Colonic mucosa (tissue), 4 donors: Measurements from ENCODE around the gene ERICH6B. TPM values are rescaled to one million over a fixed set of nuclear protein-coding genes. Genes with fewer than 3 reads are reported as not detected.

Experiments
- DNase-seq: peaks from one replicate; pipeline ENCODE4 v3.0.0-alpha.2; 2020
- H3K27ac ChIP-seq: fragments of 200-600 bp; one replicate; pipeline ENCODE4 v1.8.0; 2021
- H3K27me3 ChIP-seq: fragments of 200-600 bp; one replicate; pipeline ENCODE4 v1.8.0; 2021
- H3K36me3 ChIP-seq: fragments of 200-600 bp; one replicate; pipeline ENCODE4 v1.8.0; 2021
- H3K4me1 ChIP-seq: fragments of 200-600 bp; one replicate; pipeline ENCODE4 v1.8.0; 2021; ENCODE audit warnings: mild to moderate bottlenecking
- H3K4me3 ChIP-seq: fragments of 200-600 bp; one replicate; pipeline ENCODE4 v1.8.0; 2021
- H3K9ac ChIP-seq, 2 donors: one replicate each; pipeline ENCODE4 v1.7.0; 2013; ENCODE audit warnings: control low read depth in 2 of 2, low read depth in 2 of 2, low read length in 2 of 2
- H3K9me3 ChIP-seq: fragments of 200-600 bp; one replicate; pipeline ENCODE4 v1.8.0; 2021
- intact Hi-C: fragments of 100-400 bp; cut with DNase I; formaldehyde crosslinking; loops from one replicate; pipeline ENCODE4 v1.14.1; 2022
- total RNA-seq, 2 donors: library from RNA; stranded (reverse); fragmentation: NEBNext Ultra II Directional in 1 of 2; extraction: Animal tissue kit (Norgen Biotek cat#: 25700) in 1 of 2; gene quantifications; one replicate each; pipeline ENCODE4 v1.2.1, GENCODE V29; 2021
- TF ChIP-seq, protein P1 (sequence below): fragments of 200-600 bp; IDR thresholded peaks from one replicate; pipeline ENCODE4 v1.8.0; 2022; ENCODE audit warnings: antibody characterized with exemption, mild to moderate bottlenecking
- donor health status: healthy.
- donor health status: DM: no; HTN: no; CAD: no.
- donor health status: DM: no; HTN: no; CAD: no.

The ERICH6B gene
- total RNA-seq, 2 donors from 2014 or later, result not detected

DNA sequence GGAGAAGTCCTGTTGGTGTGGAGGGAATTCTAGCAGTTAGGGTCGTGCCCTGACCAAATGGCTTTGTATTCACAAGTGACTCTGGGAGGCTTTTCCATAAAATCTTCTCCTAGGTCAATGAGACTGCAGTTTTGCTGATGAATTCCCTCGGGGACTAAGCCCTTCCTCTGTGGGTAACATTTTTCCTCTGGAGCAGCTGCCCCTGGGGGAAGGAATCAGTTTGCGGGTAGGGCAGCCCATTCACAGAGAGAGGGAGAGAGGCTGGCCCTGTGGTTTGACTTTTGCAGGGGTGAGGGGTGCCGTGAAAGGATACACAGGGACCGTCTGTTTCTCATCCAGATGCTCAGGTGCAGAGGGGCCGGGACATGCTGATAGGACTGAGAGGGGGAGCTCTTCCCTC lies 67.3 kb downstream of the ERICH6B start:
- Histone ChIP-seq H3K36me3 (no peaks in the 10 kb centered on the region), H3K9ac (no peak overlapping the region), H3K27me3 (no peaks in the 10 kb centered on the region), H3K9me3 (no peaks in the 10 kb centered on the region), H3K27ac (no peak overlapping the region), H3K4me3 (no peak overlapping the region), H3K4me1 (no peaks in the 10 kb centered on the region)
- TF ChIP-seq, protein P1, sequence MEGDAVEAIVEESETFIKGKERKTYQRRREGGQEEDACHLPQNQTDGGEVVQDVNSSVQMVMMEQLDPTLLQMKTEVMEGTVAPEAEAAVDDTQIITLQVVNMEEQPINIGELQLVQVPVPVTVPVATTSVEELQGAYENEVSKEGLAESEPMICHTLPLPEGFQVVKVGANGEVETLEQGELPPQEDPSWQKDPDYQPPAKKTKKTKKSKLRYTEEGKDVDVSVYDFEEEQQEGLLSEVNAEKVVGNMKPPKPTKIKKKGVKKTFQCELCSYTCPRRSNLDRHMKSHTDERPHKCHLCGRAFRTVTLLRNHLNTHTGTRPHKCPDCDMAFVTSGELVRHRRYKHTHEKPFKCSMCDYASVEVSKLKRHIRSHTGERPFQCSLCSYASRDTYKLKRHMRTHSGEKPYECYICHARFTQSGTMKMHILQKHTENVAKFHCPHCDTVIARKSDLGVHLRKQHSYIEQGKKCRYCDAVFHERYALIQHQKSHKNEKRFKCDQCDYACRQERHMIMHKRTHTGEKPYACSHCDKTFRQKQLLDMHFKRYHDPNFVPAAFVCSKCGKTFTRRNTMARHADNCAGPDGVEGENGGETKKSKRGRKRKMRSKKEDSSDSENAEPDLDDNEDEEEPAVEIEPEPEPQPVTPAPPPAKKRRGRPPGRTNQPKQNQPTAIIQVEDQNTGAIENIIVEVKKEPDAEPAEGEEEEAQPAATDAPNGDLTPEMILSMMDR, result no peak
- no peak for DNase-seq
- intact Hi-C loops, result no loop called here

DNA sequence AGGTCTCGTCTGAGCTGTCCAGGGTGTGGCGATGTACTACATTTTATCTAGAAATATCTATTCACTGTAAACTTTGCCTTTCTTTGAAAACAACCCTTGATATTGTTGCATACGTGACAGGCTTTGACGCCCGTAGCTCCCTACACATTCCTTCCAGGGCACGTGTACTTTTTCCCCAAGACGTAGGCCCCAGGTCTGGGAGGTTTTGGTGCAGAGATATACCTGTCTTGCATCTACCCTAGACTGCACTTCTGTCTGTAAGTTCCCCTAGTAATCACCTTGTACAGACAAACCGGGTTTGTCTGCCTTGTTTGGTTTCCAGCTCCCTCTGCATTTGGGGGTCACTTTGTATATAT lies 69.2 kb downstream of the ERICH6B start:
- no peak overlapping the region for H3K4me3 ChIP-seq
- no peaks in the 10 kb centered on the region for H3K4me1 ChIP-seq
- intact Hi-C loops, result no loop called here
- TF ChIP-seq, protein P1, result no peak
- H3K9ac ChIP-seq, result no peak overlapping the region
- DNase-seq, result no peak
- H3K27me3 ChIP-seq, result no peaks in the 10 kb centered on the region
- no peaks in the 10 kb centered on the region for H3K9me3 ChIP-seq
- no peaks in the 10 kb centered on the region for H3K36me3 ChIP-seq
- H3K27ac ChIP-seq, result no peak overlapping the region

DNA sequence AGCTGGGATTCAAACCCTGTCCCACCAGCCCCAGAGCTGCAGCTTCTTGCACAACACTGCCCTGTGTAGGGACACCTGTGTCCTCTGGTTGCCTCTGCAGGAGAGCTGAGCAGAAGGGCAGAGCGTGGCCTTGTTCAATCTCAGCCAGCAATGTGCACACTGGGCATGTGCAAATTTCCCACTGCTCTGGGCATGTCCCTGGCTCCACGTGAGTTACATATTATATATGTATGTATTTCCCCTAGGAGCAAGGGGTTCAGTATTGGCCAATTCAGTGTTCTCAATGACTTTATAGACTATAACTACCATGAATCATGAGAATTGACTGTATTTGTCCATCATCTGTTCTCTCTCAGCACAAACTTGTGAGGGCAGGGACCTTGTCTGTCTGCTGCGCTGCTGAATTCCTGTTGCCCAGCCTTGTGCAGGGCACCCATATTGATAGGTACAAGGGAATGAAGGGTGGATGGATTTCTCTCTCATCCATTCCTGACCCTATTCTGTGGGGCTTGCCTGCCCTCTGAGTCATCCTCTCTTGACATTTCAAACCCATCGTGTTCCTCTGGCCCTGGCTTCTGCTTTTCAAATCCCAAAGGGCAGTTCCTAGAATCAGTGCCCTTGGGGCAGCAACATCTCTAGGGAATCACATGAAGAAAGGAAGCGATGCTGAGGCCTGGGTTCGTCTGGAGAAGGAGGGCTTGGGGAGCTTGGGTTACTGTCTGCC lies 69.7 kb downstream of the ERICH6B start:
- TF ChIP-seq, protein P1, result no peak
- Histone ChIP-seq H3K4me1 (no peaks in the 10 kb centered on the region), H3K36me3 (no peaks in the 10 kb centered on the region), H3K9me3 (no peaks in the 10 kb centered on the region), H3K27me3 (no peaks in the 10 kb centered on the region), H3K4me3 (no peak overlapping the region), H3K9ac (no peak overlapping the region), H3K27ac (no peak overlapping the region)
- intact Hi-C loops, result no loop called here
- DNase-seq, result no peak

DNA sequence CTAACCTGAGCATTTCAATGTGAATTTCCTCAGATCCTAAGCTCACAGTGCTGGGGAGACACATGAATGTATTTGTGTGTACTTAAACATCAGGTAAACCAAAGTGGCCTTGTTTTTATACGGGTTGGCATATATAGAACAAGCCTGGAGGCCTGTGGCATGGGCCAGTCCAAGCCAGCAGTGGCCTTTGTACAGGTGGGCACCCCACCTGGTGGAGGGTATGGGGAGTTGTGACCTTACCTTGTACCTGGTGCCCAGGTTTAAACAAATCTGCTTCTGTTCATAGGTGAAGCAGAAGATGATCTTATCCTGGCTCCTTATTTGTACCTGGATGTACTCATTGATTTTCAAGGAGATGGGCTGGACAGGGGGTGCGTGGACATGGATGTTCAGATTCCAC lies 71.0 kb downstream of the ERICH6B start:
- H3K27me3 ChIP-seq, result no peaks in the 10 kb centered on the region
- intact Hi-C loops, result no loop called here

DNA sequence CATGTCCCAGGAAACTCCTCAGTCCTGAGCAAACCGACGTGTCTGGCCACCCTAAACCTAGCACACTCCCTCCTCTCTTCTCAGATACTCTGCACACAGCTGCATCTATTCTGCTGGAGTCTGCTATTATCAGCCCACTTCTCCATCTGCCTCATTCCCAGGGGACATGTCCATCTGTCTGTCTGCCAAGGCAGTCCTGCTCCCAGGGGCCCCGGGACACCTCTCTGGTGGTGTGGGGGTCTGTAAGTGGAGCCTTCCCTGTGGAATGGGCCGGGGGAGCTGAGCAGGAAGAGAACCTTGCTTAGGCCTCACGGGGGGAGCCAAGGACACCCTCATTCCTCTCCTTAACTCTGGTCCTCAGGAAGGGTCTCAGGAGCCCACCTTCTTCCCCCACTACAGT lies 72.7 kb downstream of the ERICH6B start:
- Histone ChIP-seq H3K9me3 (no peaks in the 10 kb centered on the region), H3K4me3 (no peak overlapping the region), H3K9ac (no peak overlapping the region), H3K27me3 (no peaks in the 10 kb centered on the region), H3K36me3 (no peaks in the 10 kb centered on the region), H3K27ac (no peak overlapping the region), H3K4me1 (no peaks in the 10 kb centered on the region)
- TF ChIP-seq, protein P1, result no peak
- DNase-seq, result no peak
- intact Hi-C loops, result no loop called here

More for the DNA sequence above, 71.0 kb downstream of the ERICH6B start:
- H3K36me3 ChIP-seq, result no peaks in the 10 kb centered on the region
- no peak overlapping the region for H3K9ac ChIP-seq
- no peaks in the 10 kb centered on the region for H3K9me3 ChIP-seq
- TF ChIP-seq, protein P1, result no peak
- no peak for DNase-seq
- H3K27ac ChIP-seq, result no peak overlapping the region
- H3K4me1 ChIP-seq, result no peaks in the 10 kb centered on the region
- H3K4me3 ChIP-seq, result no peak overlapping the region
